8988T (cell line): ENCODE data around the gene CCDC150.
"Not testable (repeated sequence)": the region's sequence is repeated elsewhere in the genome, so short reads cannot be mapped to it uniquely, and the experiment has no call there.

Experiments
- DNase-seq: peaks from one replicate; pipeline ENCODE4 v3.0.0; 2011

Gene CCDC150

DNA sequence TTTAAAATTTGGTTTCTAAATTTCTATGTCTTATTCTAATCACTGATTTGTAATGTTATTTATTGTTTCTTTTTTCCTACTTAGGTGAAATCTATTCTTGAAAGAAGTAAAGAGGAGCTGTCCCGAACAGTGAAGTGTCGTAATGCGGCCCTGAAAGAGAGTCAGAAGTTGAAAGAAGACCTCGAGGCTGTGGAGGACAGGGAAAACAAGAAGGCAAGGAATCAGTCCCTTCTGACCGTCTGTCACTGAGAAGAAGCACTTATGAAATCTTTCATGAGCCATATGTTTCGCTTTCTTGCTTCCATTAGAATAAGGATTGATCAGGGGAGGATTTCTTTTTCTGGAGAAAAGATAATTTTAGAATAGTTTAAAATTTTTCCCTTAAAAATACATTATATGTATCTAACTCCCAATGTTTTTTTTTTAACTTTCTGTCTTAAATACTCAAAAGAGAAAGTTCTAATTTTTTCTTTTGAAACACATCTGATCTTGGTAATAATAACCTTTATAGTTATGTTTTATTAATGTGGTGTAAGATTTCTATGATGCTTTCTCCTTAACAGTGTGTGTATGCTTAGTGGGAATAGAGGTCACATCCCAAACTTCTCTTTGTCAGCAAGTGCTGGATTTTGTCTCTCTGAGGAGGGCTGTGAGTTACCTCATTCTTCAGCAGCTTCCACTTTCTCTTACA lies 79.0 kb downstream of the CCDC150 start:
- no peak for DNase-seq

DNA sequence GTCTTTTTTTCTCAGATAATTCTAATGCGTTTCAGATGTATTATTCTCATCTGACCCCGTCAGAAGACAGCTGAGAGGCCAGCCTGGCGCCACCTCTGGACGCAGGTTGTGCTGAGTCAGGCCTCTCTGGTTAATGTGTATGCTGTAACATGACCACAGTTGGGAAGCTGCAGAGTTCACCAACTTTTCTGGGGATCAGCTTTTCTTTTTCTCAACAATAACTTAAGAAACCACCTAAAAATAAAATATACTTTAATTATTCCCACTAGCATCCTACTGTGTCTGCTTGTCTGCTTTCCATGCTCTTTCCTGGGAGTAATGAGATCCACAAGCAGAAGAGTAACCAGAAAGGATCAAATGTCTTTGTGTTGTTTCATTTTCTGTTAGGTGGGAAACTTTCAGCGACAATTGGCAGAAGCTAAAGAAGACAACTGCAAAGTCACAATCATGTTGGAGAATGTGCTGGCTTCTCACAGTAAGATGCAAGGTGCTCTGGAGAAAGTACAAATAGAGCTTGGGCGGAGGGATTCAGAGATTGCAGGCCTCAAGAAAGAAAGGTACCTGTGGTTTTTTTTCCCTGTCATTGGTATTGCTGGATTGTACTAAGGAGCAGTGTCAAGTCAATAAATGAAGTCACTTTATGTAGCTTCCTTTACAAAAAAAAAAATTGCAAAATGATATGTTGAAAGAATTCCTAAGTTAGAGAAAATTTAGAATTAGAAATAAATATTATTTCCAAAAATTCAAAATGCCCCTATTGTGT lies 79.8 kb downstream of the CCDC150 start:
- DNase-seq: no peak

DNA sequence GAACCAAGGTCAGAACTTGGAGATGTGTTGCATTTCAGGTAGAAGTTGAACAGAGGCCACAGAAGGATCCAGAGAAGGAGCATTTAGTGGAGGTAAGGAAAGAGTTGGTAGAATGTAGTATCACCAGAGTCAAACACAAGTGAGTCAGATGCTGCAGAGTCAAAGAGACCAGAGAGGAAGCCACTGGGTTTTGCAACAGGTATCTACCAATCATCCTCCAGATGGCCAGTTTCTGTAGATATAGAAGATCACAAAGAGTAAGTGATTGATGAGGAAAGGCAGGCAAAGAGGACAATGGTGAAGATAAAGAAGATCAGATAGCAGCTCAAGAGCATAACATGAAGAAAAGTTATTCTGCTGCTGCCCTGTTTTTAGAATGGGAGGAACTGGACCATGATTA lies 84.1 kb downstream of the CCDC150 start:
- no peak for DNase-seq

DNA sequence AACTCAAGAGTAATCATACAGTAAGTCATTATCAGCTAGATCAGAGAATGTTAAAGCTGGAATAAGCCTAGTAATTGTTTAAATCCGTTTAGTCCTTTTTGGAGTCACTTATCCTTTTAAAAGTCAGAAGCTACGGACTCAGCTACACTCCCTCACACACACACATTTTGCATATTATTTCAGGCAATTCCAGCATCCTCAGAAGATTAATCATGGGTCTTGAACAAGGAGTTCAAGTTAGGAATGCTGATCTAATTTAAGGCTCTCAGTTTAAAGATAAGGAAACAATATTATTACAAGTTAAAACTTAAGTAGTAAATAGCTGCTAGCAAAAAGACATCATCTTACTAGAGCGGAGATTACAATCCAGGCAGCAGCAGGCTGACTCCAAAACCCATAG lies 85.7 kb downstream of the CCDC150 start:
- DNase-seq: no peak

DNA sequence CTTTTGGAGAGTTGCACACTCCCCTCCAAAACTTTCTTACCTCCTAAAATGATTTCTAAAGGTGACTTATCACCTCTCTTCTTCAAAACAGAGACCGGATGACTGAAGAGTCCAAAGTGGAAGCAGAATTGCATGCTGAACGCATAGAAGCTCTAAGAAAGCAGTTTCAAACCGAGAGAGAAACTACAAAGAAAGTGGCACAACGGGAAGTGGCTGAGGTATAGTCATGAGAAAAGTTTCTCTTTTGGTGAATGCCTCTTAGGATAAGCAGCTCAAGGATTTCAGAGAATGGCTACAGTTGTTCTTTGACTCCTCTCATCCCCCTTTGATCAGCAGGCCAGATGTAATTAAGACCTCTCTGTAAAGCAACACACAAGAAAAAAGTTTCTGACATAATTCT lies 86.4 kb downstream of the CCDC150 start:
- no peak for DNase-seq

DNA sequence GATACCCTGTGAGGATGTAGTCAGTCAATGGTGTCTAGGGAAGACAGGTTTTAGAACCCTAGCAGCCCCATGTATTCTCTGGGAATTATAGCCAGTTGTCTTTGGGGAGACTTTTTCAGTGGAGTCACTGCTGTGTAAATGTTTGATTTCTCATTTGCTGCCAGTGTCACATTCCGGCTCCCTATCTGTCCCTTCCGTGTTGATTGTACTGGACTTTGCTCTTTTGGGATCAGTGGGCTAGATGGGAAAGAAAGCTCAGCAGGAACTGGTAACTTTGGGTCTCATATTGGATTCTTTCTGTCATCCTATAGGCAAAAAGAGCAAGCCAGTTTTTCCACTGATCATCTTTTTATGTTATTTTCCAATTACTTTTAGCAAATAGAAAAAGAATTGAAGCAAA lies 89.9 kb downstream of the CCDC150 start:
- no peak for DNase-seq

DNA sequence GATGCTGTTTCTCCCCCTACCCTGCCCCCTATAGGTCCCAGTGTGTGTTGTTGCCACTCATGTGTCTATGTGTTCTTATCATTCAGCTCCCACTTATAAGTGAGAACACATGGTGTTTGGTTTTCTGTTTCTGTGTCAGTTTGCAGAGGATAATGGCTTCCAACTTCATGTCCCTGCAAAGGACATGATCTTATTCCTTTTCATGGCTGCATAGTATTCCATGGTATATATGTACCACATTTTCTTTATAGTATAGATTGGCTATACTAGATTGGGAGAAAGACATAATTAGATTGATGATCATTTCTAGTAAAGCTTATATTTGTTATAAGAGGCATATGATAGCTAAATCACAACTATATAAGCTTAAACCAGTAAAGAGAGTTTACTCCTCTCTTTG lies 97.1 kb downstream of the CCDC150 start:
- not testable (repeated sequence) for DNase-seq

DNA sequence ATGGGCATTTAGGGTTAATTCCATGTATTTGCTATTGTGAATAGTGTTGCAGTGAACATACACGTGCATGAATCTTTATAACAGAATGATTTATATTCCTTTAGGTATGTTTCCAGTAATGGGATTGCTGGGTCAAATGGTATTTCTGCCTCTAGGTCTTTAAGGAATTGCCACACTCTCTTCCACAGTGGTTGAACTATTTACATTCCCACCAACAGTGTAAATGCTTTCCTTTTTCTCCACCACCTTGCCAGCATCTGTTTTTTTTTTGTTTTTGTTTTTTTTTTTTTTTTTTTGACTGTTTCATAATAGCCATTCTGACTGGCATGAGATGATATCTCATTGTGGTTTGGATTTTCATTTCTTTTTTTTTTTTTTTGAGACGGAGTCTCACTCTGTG lies 97.5 kb downstream of the CCDC150 start:
- DNase-seq: no peak

DNA sequence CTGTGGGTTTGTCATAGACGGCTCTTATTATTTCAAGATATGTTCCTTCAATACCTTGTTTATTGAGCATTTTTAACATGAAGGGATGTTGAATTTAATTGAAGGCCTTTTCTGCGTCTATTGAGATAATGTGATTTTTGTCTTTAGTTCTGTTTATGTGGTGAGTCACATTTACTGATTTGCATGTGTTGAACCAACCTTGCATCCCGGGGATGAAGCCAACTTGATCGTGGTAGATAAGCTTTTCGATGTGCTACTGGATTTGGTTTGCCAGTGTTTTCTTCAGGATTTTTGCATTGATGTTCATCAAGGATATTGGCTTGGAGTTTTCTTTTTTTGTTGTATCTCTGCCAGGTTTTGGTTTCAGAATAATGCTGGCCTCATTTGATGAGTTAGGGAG lies 99.5 kb downstream of the CCDC150 start:
- no peak for DNase-seq

DNA sequence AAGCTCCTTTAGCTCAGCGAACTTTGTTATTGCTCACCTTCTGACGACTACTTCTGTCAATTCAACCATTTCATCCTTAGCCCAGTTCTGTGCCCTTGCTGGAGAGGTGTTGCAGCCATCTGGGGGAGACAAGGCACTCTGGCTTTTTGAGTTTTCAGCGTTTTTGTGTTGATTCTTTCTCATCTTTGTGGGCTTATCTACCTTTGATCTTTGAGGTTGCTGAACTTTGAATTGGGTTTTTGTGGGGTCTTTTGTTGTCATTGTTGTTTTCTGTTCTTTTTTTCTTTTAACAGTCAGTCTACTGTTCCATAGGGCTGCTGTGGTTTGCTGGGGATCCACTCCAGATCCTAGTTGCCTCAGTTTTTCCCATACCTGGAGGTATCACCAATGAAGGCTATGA lies 102.7 kb downstream of the CCDC150 start:
- DNase-seq: no peak

DNA sequence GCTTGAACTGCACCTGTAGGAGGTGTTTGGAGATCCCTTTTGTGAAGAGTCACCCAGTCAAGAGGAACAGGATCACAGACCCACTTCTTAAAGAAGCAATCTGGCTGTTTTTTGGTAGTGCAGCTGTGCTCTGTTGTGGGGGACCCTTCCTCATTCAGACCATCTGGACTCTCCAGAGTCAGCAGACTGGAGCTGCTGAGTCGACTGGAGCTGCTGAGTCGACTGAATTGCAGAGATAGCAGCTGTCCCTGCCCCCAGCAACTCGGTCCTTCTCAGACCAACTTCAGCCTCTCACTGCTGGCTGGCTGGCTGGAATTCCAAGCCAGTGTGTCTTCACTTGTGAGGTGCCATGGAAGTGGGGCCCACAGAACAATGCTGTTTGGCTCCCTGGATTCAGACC lies 103.2 kb downstream of the CCDC150 start:
- DNase-seq: no peak

DNA sequence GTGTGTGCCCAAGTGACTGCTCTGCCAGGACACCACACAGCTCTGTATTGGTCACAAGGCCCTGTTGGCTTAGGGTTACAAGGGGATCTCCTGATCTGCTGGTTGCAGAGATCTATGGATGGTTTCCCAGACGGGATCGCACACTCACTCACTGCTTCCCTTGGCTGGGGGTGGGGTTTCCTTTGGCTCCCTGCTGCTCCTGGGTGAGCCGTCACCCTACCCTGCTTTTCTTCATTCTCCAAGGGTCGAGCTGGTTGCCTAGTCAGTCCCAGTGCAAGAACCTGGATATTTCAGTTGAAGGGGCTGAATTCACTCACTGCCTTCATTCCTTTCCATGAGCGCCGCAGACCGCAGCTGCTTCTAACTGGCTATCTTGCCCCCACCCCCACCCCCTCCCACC lies 103.7 kb downstream of the CCDC150 start:
- DNase-seq: no peak

DNA sequence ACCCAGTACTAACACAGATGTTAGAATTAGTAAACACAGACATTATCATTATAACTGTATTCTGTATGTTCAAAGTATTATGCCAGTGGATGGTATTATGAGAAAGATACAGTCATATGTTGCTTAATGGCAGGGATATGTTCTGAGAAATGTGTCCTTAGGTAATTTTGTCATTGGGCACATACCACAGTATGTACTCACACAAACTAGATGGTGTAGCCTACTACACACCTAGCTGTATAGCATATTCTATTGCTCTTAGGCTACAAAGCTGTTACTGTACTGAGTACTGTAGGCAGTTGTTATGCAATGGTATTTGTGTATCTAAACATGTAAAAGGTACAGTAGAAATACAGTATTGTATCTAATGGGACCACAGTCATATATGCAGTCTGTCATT lies 106.2 kb downstream of the CCDC150 start:
- DNase-seq: no peak

DNA sequence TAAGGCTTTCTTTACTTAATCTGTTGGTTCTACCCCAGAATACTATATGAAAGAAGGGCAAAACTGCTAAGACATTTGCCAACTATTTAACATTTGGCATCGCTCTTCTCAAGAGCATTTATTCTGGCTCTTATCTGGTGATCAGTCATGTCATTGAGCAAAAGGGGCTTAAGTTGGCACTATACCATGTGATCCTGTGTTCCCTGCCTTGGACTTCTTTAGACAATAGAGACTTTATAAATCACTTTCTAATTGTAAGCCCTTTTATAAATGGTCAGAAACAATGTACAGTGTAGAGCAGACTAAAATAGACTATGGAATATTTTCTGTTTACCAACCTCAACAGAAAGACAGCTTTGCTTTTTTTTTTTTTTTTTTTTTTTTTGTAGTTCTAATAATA lies 107.9 kb downstream of the CCDC150 start:
- no peak for DNase-seq

DNA sequence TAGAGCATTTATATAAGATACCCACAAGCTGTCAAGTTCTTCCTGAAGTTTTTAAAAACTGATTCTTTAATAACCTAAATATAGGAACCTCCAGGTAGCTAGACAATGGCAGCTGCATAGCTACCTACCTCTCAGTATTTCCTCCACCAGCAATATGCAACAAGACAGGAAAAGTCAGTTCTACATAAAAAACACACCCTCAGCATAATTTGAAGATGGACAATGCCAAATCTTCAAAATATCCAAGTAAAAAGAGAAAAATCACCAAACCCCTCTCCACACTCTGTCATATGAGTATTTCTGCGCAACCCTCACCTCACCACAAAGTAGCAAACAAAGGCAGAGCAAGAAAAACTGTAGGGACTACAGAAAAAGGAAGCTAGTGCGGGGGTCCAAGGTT lies 108.6 kb downstream of the CCDC150 start:
- no peak for DNase-seq

DNA sequence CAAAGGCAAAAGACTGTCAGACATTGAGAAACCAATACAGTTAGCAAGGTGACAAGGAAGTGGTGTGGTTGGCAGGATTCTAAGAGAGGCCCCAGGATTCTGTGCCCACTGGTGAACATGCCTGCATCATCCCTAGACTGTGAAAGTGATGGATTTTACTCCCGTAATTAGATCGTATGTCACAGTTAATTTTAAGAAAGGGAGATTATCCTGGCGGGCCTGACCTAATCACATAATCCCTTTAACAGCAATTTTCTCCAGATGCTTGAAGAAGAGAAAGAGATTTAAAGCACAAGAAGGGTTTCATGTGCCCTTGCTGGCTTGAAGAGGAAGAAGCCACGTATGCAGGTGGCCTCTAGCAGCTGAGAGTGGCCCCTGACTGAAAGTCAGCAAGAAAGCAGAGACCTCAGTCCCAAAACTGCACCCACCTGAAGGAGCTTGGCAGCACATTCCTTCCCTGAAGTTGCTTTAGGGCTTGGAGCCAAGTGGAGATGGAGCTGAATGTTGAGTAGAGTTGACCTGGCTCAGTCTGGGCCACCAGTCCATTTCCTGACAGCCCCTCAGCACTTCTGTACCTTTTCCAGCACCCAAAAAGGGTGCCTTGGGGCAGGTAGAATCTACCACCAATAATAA lies 110.9 kb downstream of the CCDC150 start:
- no peak for DNase-seq

DNA sequence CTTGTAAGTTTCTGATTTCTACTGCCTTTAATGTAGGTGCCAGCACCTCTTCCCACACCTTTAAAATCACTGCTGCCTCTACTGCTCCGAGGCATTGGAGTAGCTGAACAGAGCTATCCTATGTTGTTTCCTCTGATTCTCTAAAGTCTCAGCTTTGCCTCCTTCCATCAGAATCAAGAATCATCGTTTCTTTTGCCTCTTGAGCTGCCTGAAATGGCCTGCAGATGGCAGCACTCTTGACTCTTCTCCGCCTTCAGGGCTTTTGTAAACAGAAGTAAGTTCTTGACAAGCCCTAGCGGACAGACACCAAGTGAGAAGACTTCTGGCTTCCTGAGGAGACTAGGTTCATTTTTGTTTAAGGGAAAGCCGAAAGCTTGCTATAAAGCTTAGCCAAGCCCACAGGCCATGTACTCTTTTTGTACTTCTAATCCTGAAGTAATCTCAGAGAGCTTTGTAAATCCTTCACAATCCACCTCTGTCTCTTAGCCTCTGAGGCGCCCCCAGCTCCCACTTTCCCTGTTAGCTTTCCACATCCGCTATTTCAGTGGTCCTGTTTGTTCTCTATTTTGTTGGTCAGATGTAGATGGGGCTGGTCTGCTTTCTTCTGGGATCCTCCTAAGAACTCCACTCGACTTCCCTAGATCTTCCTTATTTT lies 111.6 kb downstream of the CCDC150 start:
- DNase-seq: no peak

DNA sequence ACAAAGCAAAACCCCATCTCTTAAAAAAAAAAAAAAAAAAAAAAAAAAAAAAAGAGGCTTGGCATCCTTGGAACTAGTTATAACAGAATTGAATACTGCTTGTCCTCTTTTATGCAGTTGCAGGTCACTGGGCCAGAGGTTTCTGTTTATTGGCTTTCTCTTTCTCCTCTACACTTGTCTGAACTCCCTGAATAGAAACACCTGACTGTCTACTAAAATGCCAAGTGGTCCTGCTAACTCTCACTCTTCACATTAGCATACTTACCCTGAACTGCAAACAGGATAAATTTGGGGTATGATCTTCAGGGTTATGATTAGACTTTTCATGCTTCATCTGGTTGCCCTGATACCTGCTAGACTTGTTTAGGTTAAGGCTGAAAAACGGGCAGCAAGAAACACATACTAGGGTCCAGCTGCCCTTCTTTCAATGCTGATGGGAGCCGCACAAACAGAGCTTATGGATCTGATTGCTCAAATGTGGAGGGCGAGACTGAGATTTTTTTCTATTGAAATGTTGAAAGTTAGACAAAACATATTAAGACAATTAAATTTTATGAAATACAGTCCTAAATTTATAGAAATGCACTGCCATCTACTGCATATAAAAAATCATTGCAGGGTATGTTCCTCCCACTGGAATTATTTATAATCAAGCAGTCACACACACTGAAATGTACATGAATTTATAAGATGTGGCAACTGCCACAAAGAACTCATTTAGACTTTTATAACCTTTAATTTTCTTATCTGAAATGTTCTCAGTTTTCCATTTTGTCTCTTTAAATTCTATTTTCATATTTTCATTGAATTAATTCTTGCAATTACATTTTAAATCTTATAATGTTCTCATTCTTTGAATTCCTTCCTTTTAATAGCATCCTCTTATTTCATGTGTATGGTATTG lies 119.2 kb downstream of the CCDC150 start:
- no peak for DNase-seq

DNA sequence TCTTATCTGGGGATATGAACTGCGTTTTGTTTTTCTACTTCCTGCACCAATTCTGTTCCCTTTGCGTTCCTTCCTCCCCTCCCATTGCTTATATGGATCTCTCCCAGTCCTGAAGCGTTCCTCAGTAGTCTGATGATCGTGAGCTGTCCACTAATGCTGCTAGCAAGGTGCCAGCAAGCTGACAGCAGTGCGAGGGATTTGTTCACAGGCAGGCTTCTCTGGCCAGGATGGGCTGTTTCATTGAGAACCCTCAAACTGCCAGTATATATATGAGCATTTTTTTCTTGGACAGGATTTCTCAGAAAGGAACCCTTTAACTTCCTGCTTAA lies 119.8 kb downstream of the CCDC150 start:
- no peak for DNase-seq

DNA sequence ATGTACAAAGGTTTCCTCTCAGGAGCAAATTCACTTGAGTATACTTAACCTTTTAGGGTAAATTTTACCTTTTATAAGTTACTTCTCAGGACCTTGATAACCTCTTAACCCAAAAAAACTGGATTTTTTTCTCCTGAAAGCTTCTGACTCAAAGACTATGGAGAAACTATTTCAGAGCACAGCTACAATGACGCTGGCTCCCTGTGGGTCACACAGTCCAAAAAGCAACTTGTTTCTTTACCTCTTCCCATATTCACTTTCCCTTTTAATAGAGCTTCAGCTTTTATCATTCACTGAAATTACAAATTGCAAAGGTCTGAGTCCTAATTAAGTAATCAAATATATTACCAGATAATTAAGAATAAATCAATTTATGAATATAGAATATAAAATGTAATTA lies 127.6 kb downstream of the CCDC150 start:
- no peak for DNase-seq
